Glutamatergic neuron (in vitro differentiated cells): ENCODE data around the gene ZNF473. TPM values are rescaled to one million over a fixed set of nuclear protein-coding genes. Genes with fewer than 3 reads are reported as not detected.
A peak's percentile ranks its signal among the peaks of the same experiment; 100 is the strongest.

Experiments
- DNase-seq: peaks from one replicate; pipeline ENCODE4 v3.0.0; 2022
- H3K27ac Mint-ChIP-seq: one replicate; pipeline ENCODE4 v1.8.0; 2020; ENCODE audit warnings: mild to moderate bottlenecking, mixed read lengths, inconsistent platforms; ENCODE audit not compliant: unreplicated experiment
- H3K27me3 Mint-ChIP-seq: one replicate; pipeline ENCODE4 v1.8.0; 2020; ENCODE audit warnings: mild to moderate bottlenecking, moderate library complexity, mixed read lengths, inconsistent platforms; ENCODE audit not compliant: unreplicated experiment
- H3K36me3 Mint-ChIP-seq: one replicate; pipeline ENCODE4 v1.8.0; 2020; ENCODE audit warnings: mild to moderate bottlenecking, mixed read lengths, inconsistent platforms; ENCODE audit not compliant: unreplicated experiment
- H3K4me1 Mint-ChIP-seq: one replicate; pipeline ENCODE4 v1.8.0; 2020; ENCODE audit warnings: mild to moderate bottlenecking, low read depth, mixed read lengths, inconsistent platforms; ENCODE audit not compliant: unreplicated experiment
- H3K4me3 Mint-ChIP-seq: one replicate; pipeline ENCODE4 v1.8.0; 2020; ENCODE audit warnings: mild to moderate bottlenecking, mixed read lengths, inconsistent platforms; ENCODE audit not compliant: unreplicated experiment
- H3K9me3 Mint-ChIP-seq: one replicate; pipeline ENCODE4 v1.8.0; 2020; ENCODE audit warnings: mild to moderate bottlenecking, moderate library complexity, mixed read lengths, inconsistent platforms; ENCODE audit not compliant: unreplicated experiment
- CTCF ChIP-seq: fragments of 200-600 bp; sonication (generic); IDR thresholded peaks from one replicate; pipeline ENCODE4 v1.5.0; 2021; ENCODE audit not compliant: partially characterized antibody, unreplicated experiment
- total RNA-seq: library from RNA; stranded (reverse); fragmentation: NEBNext Ultra II Directional; extraction: Animal tissue kit (Norgen Biotek cat#: 25700); gene quantifications from one replicate; pipeline ENCODE4 v1.2.1, GENCODE V29; 2021; ENCODE audit not compliant: unreplicated experiment

Gene ZNF473
- total RNA-seq, 1 donor from 2014 or later = 13.4 TPM

GRCh38 chr19:50053119-50053518, 27.3 kb downstream of the ZNF473 start:
- TF ChIP-seq CTCF = no peak
- no peak for DNase-seq
- no peaks in the 10 kb centered on the region for H3K36me3 Mint-ChIP-seq
- H3K27me3 Mint-ChIP-seq = peaks cover 2% of the 10 kb centered on the region
- H3K4me1 Mint-ChIP-seq = no peaks in the 10 kb centered on the region
- no peak overlapping the region for H3K4me3 Mint-ChIP-seq
- H3K27ac Mint-ChIP-seq = peak overlapping the region; percentile 68
- no peaks in the 10 kb centered on the region for H3K9me3 Mint-ChIP-seq

GRCh38 chr19:50058425-50058824, 32.6 kb downstream of the ZNF473 start:
- no peak for TF ChIP-seq CTCF
- peaks cover 14% of the 10 kb centered on the region for H3K9me3 Mint-ChIP-seq
- DNase-seq = no peak
- H3K36me3 Mint-ChIP-seq = no peaks in the 10 kb centered on the region
- peaks cover 3% of the 10 kb centered on the region for H3K27me3 Mint-ChIP-seq
- H3K4me1 Mint-ChIP-seq = no peaks in the 10 kb centered on the region
- no peak overlapping the region for H3K27ac Mint-ChIP-seq
- H3K4me3 Mint-ChIP-seq = no peak overlapping the region

GRCh38 chr19:50059045-50059444, 33.2 kb downstream of the ZNF473 start:
- Mint-ChIP-seq H3K36me3 (no peaks in the 10 kb centered on the region), H3K4me3 (no peak overlapping the region), H3K27ac (no peak overlapping the region), H3K9me3 (peaks cover 14% of the 10 kb centered on the region), H3K27me3 (peaks cover 3% of the 10 kb centered on the region), H3K4me1 (no peaks in the 10 kb centered on the region)
- TF ChIP-seq CTCF = no peak
- DNase-seq = no peak

GRCh38 chr19:50060107-50060506, 34.3 kb downstream of the ZNF473 start:
- TF ChIP-seq CTCF = no peak
- Mint-ChIP-seq H3K27me3 (peaks cover 3% of the 10 kb centered on the region), H3K4me3 (no peak overlapping the region), H3K9me3 (peaks cover 14% of the 10 kb centered on the region), H3K4me1 (no peaks in the 10 kb centered on the region), H3K27ac (no peak overlapping the region), H3K36me3 (no peaks in the 10 kb centered on the region)
- no peak for DNase-seq

- Mint-ChIP-seq H3K27me3 (peaks cover 3% of the 10 kb centered on the region), H3K27ac (no peak overlapping the region), H3K36me3 (no peaks in the 10 kb centered on the region), H3K9me3 (peaks cover 14% of the 10 kb centered on the region), H3K4me1 (no peaks in the 10 kb centered on the region), H3K4me3 (no peak overlapping the region)
- TF ChIP-seq CTCF = no peak
- no peak for DNase-seq
Measured at GRCh38 chr19:50061650-50062049, 35.8 kb downstream of the ZNF473 start.
